Stimulated activated CD8-positive, alpha-beta memory T cell treated with anti-CD3 and anti-CD28 coated beads, Interleukin-7, amount 100 ng/mL, for 24 hours (primary cell): Measurements from ENCODE around the gene SEMA6A.

Source experiments
- DNase-seq: peaks from one replicate; pipeline ENCODE4 v3.0.0-alpha.2; 2020; ENCODE audit warnings: low read depth

Gene SEMA6A

GRCh38 chr5:116409591-116410296 is 164.9 kb downstream of the SEMA6A start:
- no peak for DNase-seq

- DNase-seq, result no peak
These were observed 168.1 kb downstream of the SEMA6A start for GRCh38 chr5:116406306-116407041.

- DNase-seq, result no peak
These were observed 169.8 kb downstream of the SEMA6A start for GRCh38 chr5:116404792-116405191.

GRCh38 chr5:116404016-116404415 is 170.6 kb downstream of the SEMA6A start:
- no peak for DNase-seq

- DNase-seq, result no peak
These were observed 172.4 kb downstream of the SEMA6A start for GRCh38 chr5:116402235-116402634.

- no peak for DNase-seq
These were observed 173.0 kb downstream of the SEMA6A start for GRCh38 chr5:116401576-116401975.

- no peak for DNase-seq
These were observed 178.0 kb downstream of the SEMA6A start for GRCh38 chr5:116396476-116397099.

GRCh38 chr5:116395631-116396203 is 178.9 kb downstream of the SEMA6A start:
- DNase-seq, result no peak

- no peak for DNase-seq
These were observed 179.4 kb downstream of the SEMA6A start for GRCh38 chr5:116395226-116395625.

- DNase-seq, result no peak
These were observed 180.3 kb downstream of the SEMA6A start for GRCh38 chr5:116394186-116394867.
